Stimulated activated CD4-positive, alpha-beta T cell treated with anti-CD3 and anti-CD28 coated beads, Interleukin-1b, Interleukin-23, amount 100 ng/mL, for 1 hour (primary cell): Measurements from ENCODE around the gene CDK9.
"Not testable (repeated sequence)": the region's sequence is repeated elsewhere in the genome, so short reads cannot be mapped to it uniquely, and the experiment has no call there.

Source experiments
- DNase-seq, 2 donors: peaks; one replicate each; pipeline ENCODE4 v3.0.0-alpha.2; 2020; ENCODE audit warnings: low read depth in 2 of 2

The CDK9 gene

GRCh38 chr9:127785933-127786772 lies at the start of gene CDK9:
CDK9 (plus strand) TSS chr9:127786034; CDS start chr9:127786149, 115 bp downstream.
- DNase-seq: peak; percentile 77 to 84

GRCh38 chr9:127738666-127739065 lies 47.2 kb upstream of the CDK9 start:
- no peak for DNase-seq

- no peak for DNase-seq
Measured at GRCh38 chr9:127739614-127740330, 46.1 kb upstream of the CDK9 start.

- no peak for DNase-seq
Measured at GRCh38 chr9:127741831-127742434, 43.9 kb upstream of the CDK9 start.

- no peak for DNase-seq
Measured at GRCh38 chr9:127742435-127743088, 43.3 kb upstream of the CDK9 start.

- DNase-seq: no peak
Measured at GRCh38 chr9:127744398-127745110, 41.3 kb upstream of the CDK9 start.

- DNase-seq: no peak
Measured at GRCh38 chr9:127746959-127747569, 38.8 kb upstream of the CDK9 start.

- DNase-seq: no peak
Measured at GRCh38 chr9:127749090-127749787, 36.6 kb upstream of the CDK9 start.

- DNase-seq: no peak
Measured at GRCh38 chr9:127751269-127752054, 34.4 kb upstream of the CDK9 start.

- DNase-seq: no peak
Measured at GRCh38 chr9:127753148-127753547, 32.7 kb upstream of the CDK9 start.

GRCh38 chr9:127753622-127754021 lies 32.2 kb upstream of the CDK9 start:
- no peak for DNase-seq

GRCh38 chr9:127754099-127755060 lies 31.5 kb upstream of the CDK9 start:
- no peak for DNase-seq

- no peak for DNase-seq
Measured at GRCh38 chr9:127755061-127756060, 30.5 kb upstream of the CDK9 start.

- DNase-seq: no peak
Measured at GRCh38 chr9:127756233-127756632, 29.6 kb upstream of the CDK9 start.

- DNase-seq: not testable (repeated sequence)
Measured at GRCh38 chr9:127756776-127757175, 29.1 kb upstream of the CDK9 start.

GRCh38 chr9:127758843-127759242 lies 27.0 kb upstream of the CDK9 start:
- DNase-seq: no peak

- no peak for DNase-seq
Measured at GRCh38 chr9:127761061-127761460, 24.8 kb upstream of the CDK9 start.
